ENCODE data around the gene SPATA17.

SPATA17 gene

GRCh38 chr1:217910791-217911320 lies 279.7 kb downstream of the SPATA17 start:
- Histone ChIP-seq H2AFZ (ENCODE audit: low read depth) (no peak overlapping the region), H3K36me3 (ENCODE audit: insufficient read depth) (no peaks in the 10 kb centered on the region), H3K27ac (no peak overlapping the region), H4K20me1 (ENCODE audit: insufficient read depth) (no peaks in the 10 kb centered on the region), H3K4me3 (IDR thresholded peaks at IDR 0.05; ENCODE audit: insufficient read depth, low read depth, low read length) (no peak overlapping the region), H3K9ac (no peak overlapping the region), H3K4me2 (no peak overlapping the region), H3K4me1 (ENCODE audit: low read depth, poor library complexity, severe bottlenecking) (no peaks in the 10 kb centered on the region), H3K79me2 (ENCODE audit: insufficient read depth, low read depth) (no peaks in the 10 kb centered on the region), H3K27me3 (ENCODE audit: insufficient read depth, low read depth) (no peaks in the 10 kb centered on the region)
- TF ChIP-seq, protein P1, sequence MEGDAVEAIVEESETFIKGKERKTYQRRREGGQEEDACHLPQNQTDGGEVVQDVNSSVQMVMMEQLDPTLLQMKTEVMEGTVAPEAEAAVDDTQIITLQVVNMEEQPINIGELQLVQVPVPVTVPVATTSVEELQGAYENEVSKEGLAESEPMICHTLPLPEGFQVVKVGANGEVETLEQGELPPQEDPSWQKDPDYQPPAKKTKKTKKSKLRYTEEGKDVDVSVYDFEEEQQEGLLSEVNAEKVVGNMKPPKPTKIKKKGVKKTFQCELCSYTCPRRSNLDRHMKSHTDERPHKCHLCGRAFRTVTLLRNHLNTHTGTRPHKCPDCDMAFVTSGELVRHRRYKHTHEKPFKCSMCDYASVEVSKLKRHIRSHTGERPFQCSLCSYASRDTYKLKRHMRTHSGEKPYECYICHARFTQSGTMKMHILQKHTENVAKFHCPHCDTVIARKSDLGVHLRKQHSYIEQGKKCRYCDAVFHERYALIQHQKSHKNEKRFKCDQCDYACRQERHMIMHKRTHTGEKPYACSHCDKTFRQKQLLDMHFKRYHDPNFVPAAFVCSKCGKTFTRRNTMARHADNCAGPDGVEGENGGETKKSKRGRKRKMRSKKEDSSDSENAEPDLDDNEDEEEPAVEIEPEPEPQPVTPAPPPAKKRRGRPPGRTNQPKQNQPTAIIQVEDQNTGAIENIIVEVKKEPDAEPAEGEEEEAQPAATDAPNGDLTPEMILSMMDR (conservative IDR thresholded peaks at IDR 0.05; ENCODE audit: low read depth, low read length), result no peak

GRCh38 chr1:217911908-217912307 lies 280.8 kb downstream of the SPATA17 start:
- H3K4me3 ChIP-seq (IDR thresholded peaks at IDR 0.05; ENCODE audit: insufficient read depth, low read depth, low read length), result no peak overlapping the region
- H3K27ac ChIP-seq, result no peak overlapping the region
- H3K4me1 ChIP-seq (ENCODE audit: low read depth, poor library complexity, severe bottlenecking), result no peaks in the 10 kb centered on the region
- no peaks in the 10 kb centered on the region for H3K27me3 ChIP-seq (ENCODE audit: insufficient read depth, low read depth)
- H3K4me2 ChIP-seq, result no peak overlapping the region
- no peaks in the 10 kb centered on the region for H4K20me1 ChIP-seq (ENCODE audit: insufficient read depth)
- TF ChIP-seq, protein P1 (conservative IDR thresholded peaks at IDR 0.05; ENCODE audit: low read depth, low read length), result peak; percentile 35; the same call in 1 of the 2 replicates
- no peaks in the 10 kb centered on the region for H3K79me2 ChIP-seq (ENCODE audit: insufficient read depth, low read depth)
- H3K9ac ChIP-seq, result no peak overlapping the region
- H3K36me3 ChIP-seq (ENCODE audit: insufficient read depth), result no peaks in the 10 kb centered on the region
- no peak overlapping the region for H2AFZ ChIP-seq (ENCODE audit: low read depth)

- no peak overlapping the region for H2AFZ ChIP-seq (ENCODE audit: low read depth)
- H3K27me3 ChIP-seq (ENCODE audit: insufficient read depth, low read depth), result no peaks in the 10 kb centered on the region
- H3K4me2 ChIP-seq, result no peak overlapping the region
- H3K79me2 ChIP-seq (ENCODE audit: insufficient read depth, low read depth), result no peaks in the 10 kb centered on the region
- no peak overlapping the region for H3K27ac ChIP-seq
- no peak overlapping the region for H3K9ac ChIP-seq
- no peaks in the 10 kb centered on the region for H3K4me1 ChIP-seq (ENCODE audit: low read depth, poor library complexity, severe bottlenecking)
- no peak overlapping the region for H3K4me3 ChIP-seq (IDR thresholded peaks at IDR 0.05; ENCODE audit: insufficient read depth, low read depth, low read length)
- no peaks in the 10 kb centered on the region for H3K36me3 ChIP-seq (ENCODE audit: insufficient read depth)
- TF ChIP-seq, protein P1 (conservative IDR thresholded peaks at IDR 0.05; ENCODE audit: low read depth, low read length), result no peak
- H4K20me1 ChIP-seq (ENCODE audit: insufficient read depth), result no peaks in the 10 kb centered on the region
These were observed 286.2 kb downstream of the SPATA17 start for GRCh38 chr1:217917281-217917887.

DNA sequence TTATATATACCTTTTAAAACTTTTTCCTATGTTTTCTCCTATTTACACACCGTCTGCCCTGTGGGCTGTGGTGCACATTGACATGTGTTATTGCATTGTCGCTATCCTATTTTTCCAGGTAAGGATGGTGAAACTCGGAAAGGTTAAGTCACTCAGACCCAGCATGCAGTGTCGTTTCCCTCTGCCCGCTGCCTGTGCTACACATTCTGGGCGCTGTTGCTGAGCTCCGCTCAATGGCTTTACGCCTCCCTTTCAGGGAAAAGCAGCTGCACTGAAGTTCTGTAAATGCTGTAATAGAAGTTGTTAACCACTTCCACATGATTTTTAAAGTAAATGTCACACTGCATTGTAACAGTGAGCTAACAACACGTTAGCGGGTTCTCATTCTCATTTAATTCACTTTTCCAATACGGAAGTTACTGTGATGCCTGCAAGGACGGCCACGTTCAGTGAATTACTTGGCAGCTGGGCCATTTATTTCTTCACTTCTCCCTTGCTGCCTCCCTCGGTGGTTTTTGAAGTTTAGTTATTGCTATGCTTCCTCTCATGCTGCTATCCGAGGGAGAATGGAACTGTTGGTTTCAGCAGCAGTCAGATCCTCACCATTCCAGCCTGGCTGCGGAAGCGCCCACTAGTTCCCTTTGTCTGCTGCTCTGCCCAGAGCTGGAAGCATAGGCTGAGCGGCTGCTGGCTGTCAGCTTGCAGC lies 288.7 kb downstream of the SPATA17 start:
- no peak overlapping the region for H2AFZ ChIP-seq (ENCODE audit: low read depth)

More for the DNA sequence above, 288.7 kb downstream of the SPATA17 start:
- TF ChIP-seq, protein P1 (conservative IDR thresholded peaks at IDR 0.05; ENCODE audit: low read depth, low read length), result no peak
- no peaks in the 10 kb centered on the region for H3K36me3 ChIP-seq (ENCODE audit: insufficient read depth)
- H3K27me3 ChIP-seq (ENCODE audit: insufficient read depth, low read depth), result no peaks in the 10 kb centered on the region
- H3K27ac ChIP-seq, result no peak overlapping the region
- no peak overlapping the region for H3K9ac ChIP-seq
- H3K4me3 ChIP-seq (IDR thresholded peaks at IDR 0.05; ENCODE audit: insufficient read depth, low read depth, low read length), result no peak overlapping the region
- no peak overlapping the region for H3K4me2 ChIP-seq
- no peaks in the 10 kb centered on the region for H3K4me1 ChIP-seq (ENCODE audit: low read depth, poor library complexity, severe bottlenecking)
- no peaks in the 10 kb centered on the region for H4K20me1 ChIP-seq (ENCODE audit: insufficient read depth)
- no peaks in the 10 kb centered on the region for H3K79me2 ChIP-seq (ENCODE audit: insufficient read depth, low read depth)

Data from KMS-11 (cell line).